ENCODE data around the gene MGP.

The MGP gene

GRCh38 chr12:14844401-14844800 lies 41.3 kb downstream of the MGP start:
- ChIA-PET CTCF (interaction anchor here (0.8 to 6.8 kb wide), 8 partner anchors 9 to 425 kb away, joined by 3 to 86 read pairs (median 4); partner anchors contain the start of gene RERG), POLR2A (no interaction called here)
- Histone ChIP-seq H3K4me3 (ENCODE audit: low read depth, low read length) (no peak overlapping the region), H3K27ac (ENCODE audit: extremely low read depth, low read depth, low read length) (no peak overlapping the region), H3K36me3 (ENCODE audit: control insufficient read depth in 2 of 2, insufficient read depth in 1 of 2, low read length in 2 of 2) (no peaks in the 10 kb centered on the region), H3K9me3 (ENCODE audit: control insufficient read depth, insufficient read depth, low read depth, low read length) (no peaks in the 10 kb centered on the region), H3K4me1 (ENCODE audit: control insufficient read depth, insufficient read depth, low read length) (peaks cover under 1% of the 10 kb centered on the region; the same call in 1 of the 2 replicates)
- TF ChIP-seq PATZ1 (tag by site-specific recombination; IDR thresholded peaks at IDR 0.05) (no peak), ZNF768 (tag by site-specific recombination; IDR thresholded peaks at IDR 0.05) (no peak), ZNF280D (tag by site-specific recombination; IDR thresholded peaks at IDR 0.05) (no peak), ZNF830 (tag by site-specific recombination; IDR thresholded peaks at IDR 0.05; ENCODE audit: low read depth) (no peak), EGR2 (tag by site-specific recombination; IDR thresholded peaks at IDR 0.05; ENCODE audit: low read depth) (no peak), REPIN1 (tag by site-specific recombination; IDR thresholded peaks at IDR 0.05; ENCODE audit: low read depth) (no peak), PRDM4 (tag by site-specific recombination; IDR thresholded peaks at IDR 0.05) (no peak), FEZF1 (tag by site-specific recombination; IDR thresholded peaks at IDR 0.05) (no peak), HIC1 (tag by site-specific recombination; IDR thresholded peaks at IDR 0.05) (no peak), GLI4 (tag by site-specific recombination; IDR thresholded peaks at IDR 0.05) (no peak), KLF10 (tag by site-specific recombination; IDR thresholded peaks at IDR 0.05) (no peak), ZNF132 (tag by site-specific recombination; IDR thresholded peaks at IDR 0.05; ENCODE audit: borderline replicate concordance) (no peak), ZBTB8A (tag by site-specific recombination; IDR thresholded peaks at IDR 0.05) (no peak), ZNF600 (tag by site-specific recombination; IDR thresholded peaks at IDR 0.05) (no peak), ZNF23 (tag by site-specific recombination; IDR thresholded peaks at IDR 0.05; ENCODE audit: borderline replicate concordance) (no peak), ZNF518A (tag by site-specific recombination; conservative IDR thresholded peaks at IDR 0.05; ENCODE audit: low read depth) (no peak), MYNN (tag by site-specific recombination; IDR thresholded peaks at IDR 0.05; ENCODE audit: borderline replicate concordance) (no peak)
